NCI-H526 (cell line): Measurements from ENCODE around the gene MCM3AP.
"Not testable (repeated sequence)": the region's sequence is repeated elsewhere in the genome, so short reads cannot be mapped to it uniquely, and the experiment has no call there.

ENCODE experiments used
- DNase-seq, 2 experiments: peaks; one replicate each; lab custom pipeline; 2025; lab: John Stamatoyannopoulos, UW

The MCM3AP gene

DNA sequence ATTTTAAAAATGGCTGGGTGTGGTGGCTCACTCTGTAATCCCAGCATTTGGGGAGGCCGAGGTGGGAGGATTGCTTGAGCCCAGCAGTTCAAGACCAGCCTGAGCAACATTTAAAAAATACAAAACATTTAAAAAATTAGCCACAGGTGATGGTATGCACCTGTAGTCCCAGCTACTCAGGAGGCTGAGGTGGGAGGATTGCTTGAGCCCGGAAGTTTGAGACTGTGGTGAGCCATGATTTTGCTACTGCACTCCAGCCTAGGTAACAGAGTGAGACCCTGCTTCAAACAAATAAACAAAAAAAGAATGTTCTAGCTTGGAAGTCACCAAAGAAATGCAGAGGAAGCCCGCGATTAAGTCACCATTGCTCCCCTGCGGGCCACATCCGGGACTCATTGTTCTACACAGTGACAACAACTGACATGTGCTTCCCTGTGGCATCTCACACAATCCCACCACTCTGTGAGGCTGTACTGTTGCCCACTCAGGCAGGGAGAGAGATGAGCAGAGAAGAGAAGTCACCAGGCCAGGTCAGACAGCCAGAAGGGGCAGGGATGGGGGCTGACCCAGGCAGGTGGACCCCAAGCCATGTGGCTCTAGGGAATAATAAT is 82.7 kb downstream of the MCM3AP start:
- no peak for DNase-seq

DNA sequence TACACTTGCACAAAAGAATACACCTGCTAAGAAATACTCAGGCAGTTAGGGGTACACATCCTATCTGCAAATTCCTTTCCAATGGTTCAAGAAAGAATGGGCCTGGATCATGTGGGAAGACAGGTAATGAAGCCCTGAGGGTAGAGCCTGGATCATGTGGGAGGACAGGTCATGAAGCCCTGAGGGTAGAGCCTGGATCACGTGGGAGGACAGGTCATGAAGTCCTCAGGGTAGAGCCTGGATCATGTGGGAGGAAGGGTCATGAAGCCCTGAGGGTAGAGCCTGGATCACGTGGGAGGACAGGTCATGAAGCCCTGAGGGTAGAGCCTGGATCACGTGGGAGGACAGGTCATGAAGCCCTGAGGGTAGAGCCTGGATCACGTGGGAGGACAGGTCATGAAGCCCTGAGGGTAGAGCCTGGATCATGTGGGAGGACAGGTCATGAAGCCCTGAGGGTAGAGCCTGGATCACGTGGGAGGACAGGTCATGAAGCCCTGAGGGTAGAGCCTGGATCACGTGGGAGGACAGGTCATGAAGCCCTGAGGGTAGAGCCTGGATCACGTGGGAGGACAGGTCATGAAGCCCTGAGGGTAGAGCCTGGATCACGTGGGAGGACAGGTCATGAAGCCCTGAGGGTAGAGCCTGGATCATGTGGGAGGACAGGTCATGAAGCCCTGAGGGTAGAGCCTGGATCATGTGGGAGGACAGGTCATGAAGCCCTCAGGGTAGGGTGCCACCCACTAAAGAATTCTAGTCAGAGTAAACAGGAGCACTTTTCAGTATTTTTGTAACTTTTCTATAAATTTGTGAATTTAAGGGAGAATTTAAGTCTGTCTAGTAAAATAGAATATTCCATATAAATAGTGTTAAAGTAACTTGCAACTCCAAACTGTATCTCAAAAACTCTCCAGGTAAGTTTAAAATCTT is 84.3 kb downstream of the MCM3AP start:
- DNase-seq, result not testable (repeated sequence)

GRCh38 chr21:46199436-46200373 is 85.7 kb downstream of the MCM3AP start:
- DNase-seq, result no peak

GRCh38 chr21:46196733-46197132 is 88.7 kb downstream of the MCM3AP start:
- no peak for DNase-seq

- no peak for DNase-seq
These were observed 89.7 kb downstream of the MCM3AP start for GRCh38 chr21:46195595-46196195.

- no peak for DNase-seq
These were observed 90.8 kb downstream of the MCM3AP start for GRCh38 chr21:46194374-46195334.

- DNase-seq, result no peak
These were observed 91.5 kb downstream of the MCM3AP start for GRCh38 chr21:46193829-46194373.

- DNase-seq, result no peak
These were observed 93.5 kb downstream of the MCM3AP start for GRCh38 chr21:46191686-46192575.

GRCh38 chr21:46191257-46191685 is 94.1 kb downstream of the MCM3AP start:
- no peak for DNase-seq

DNA sequence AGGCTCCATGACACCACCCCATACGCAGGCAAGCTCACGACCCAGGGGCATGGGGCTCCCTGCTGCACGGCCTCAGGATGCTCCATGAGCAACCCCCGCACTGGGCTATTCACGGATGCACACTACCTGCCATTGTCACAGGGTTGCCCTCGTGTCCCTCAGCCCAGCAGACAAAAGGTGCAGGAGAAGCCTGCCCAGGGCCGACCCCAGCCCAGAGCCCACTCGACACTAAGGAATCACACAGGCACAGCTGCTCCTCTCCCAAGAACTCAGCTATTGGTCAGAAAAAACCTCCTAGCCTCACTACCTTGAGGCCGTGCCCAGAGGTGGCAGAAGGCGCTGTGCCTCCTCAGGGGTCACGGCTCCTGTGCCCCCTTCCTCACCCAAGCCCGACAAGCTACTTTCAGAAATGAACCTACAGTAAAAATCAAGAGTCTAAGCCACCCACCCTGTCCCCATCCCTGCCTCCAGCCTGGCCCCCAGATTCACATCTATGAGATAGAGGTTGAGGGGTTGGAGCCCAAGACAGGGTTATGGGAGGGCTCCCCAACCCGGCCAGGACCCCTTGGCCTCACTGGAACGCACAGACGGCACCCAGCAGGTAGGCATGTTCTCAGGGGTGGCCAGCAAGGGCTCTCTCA is 94.8 kb downstream of the MCM3AP start:
- no peak for DNase-seq

GRCh38 chr21:46189959-46190490 is 95.4 kb downstream of the MCM3AP start:
- no peak for DNase-seq

DNA sequence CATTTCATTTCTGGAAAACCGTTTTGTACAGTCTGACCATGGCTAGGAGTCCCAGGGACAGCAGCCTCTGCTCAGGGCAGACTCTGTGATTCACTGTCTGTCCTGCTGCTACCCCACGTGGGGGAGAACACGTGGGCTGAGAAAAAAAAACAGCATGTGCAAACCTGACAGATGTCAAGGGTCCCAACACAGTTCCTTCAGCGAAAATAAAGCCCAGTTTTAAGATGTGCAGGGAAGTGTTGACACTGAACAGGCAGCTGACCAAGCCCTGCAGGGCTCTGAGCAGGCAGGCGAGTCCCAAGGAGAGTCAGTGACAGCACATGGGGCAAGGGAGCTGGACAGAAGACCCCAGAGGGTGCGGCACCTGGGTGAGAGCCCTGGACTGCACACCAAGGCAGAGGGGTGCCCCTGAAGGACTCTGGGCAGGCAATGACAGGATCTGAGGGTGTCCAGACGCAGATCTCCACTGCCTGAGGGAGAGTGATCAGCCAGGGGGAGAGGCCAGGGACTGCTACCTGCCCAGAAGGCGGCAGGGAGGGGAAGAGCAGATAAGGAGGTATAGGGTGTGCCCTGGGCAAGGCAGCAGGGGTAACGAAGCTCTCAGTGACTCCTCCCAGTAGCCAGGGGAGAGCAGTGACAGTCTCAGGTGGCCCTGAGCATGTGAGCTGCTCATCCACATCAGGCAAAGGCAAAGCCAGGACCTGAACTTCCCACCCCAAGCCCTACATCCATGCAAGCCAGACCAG is 96.0 kb downstream of the MCM3AP start:
- DNase-seq, result no peak

DNA sequence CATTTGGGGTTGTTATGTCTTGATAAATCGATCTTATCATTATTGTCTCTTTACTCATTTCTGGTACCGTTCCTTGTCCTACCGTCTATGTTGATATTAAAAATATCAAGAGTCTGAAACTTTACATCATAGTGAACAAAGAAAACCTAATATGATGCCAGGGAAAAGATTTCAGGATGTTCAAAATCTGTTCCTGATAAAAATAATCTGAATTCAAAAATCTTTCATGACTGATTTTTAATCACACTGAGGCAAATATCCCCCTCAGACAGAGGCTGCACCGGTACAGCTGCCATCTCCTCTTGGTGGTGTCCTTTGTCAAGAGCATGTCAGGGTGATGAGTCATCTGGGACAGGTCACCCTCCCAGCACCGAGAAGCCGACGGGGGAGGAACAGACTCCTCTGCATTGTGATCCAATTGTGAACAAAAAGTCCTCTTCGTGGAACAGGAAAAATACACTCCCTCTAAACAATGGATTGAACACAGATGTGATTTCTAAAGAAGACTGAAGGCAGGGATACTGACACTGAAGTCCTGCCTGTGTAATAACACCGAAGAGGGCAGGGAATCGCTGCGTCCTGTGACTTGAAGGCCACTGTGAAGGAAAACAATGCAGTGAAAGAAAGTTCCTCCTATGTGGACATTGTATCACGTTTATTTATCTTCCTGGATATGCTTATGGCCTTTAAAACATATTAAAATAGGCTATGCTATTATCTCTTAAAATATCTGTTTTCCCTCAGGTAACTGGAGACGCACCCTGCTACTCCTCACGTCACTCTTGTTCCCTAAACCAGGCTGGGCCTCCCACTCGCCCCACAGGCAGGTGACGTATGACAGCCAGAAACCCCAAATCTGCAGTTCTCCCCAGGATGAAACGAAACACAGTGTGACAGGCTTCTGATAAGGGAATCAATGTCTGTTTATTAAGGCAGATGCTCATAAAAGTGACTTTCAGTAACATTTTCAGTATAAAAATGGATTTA is 96.9 kb downstream of the MCM3AP start:
- no peak for DNase-seq

GRCh38 chr21:46187814-46188213 is 97.6 kb downstream of the MCM3AP start:
- DNase-seq, result no peak

GRCh38 chr21:46187261-46187660 is 98.2 kb downstream of the MCM3AP start:
- DNase-seq, result no peak

DNA sequence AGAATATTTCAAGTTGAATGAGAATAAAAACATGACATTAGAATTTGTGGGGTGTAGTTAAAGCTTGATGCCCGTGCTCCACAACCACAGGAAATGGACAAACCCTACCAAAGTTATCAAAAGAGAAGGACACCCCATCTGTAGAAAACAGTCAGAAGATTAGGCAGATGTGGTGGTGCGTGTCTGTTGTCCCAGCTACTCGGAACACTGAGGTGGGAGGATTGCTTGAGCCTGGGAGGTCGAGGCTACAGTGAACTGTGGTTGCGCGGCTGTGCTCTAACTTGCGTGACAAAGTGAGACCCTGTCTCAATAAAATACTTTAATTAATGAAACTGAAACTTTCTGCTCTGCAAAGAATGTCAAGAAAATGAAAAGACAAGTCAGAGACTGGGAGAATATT is 99.7 kb downstream of the MCM3AP start:
- no peak for DNase-seq
